GM18951 (cell line): ENCODE data around the gene DGKG.

Source experiments
- POLR2A ChIP-seq: IDR thresholded peaks from 4 replicates; pipeline ENCODE4 v1.6.1; 2011; ENCODE audit warnings: mild to moderate bottlenecking; ENCODE audit not compliant: insufficient read length, insufficient read depth; ENCODE audit errors: extremely low read depth
- in situ Hi-C: fragments of 300-500 bp; cut with MboI; formaldehyde crosslinking; loops from one replicate; pipeline ENCODE4 v1.12.0; 2022; ENCODE audit warnings: low sequenced_read_pairs, mixed read lengths, inconsistent platforms; ENCODE audit not compliant: unreplicated experiment

DGKG gene

DNA sequence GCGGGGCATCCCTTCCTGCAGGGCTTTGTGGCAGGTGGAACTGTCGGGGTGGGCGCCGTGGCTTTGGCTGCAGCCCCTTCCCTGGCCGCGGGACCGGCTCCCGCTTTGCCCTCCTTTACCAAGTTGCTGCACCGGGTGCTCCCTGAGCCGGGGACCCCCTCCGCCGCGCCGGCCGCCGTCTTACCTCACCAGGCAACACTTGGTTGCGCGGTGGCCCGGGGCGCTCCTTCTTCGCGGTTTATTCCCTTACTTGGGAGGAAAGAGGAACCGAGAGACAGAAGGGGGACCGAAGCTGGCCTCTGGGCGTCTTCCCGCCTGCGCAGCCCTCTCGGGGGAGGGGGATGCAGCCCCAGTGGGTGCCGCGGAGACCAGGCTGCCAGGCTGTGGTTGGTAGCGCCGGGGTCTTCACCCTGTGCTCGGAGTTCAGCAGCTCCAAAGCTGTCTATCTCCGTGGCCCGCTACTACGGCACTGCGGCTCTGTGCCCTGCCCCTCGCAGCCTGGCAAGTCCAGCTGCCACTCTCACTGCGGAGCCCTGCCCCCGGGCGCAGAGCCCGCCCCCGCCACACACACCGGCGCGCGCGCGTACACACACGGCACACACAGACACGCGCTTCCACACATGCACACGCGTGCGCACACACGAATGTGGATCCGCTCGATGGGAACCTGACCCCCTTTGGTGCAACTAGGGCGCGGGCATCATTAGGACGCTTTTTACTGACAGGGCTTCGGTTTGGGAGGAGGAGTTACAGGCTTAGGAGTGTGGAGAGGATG is at the start of gene DGKG:
DGKG (minus strand) TSS at position 473 of the 775 bp plus-strand sequence. CDS start 41,775 bp downstream, outside the sequence.
- no peak for TF ChIP-seq POLR2A
- in situ Hi-C loops: no loop called here

DNA sequence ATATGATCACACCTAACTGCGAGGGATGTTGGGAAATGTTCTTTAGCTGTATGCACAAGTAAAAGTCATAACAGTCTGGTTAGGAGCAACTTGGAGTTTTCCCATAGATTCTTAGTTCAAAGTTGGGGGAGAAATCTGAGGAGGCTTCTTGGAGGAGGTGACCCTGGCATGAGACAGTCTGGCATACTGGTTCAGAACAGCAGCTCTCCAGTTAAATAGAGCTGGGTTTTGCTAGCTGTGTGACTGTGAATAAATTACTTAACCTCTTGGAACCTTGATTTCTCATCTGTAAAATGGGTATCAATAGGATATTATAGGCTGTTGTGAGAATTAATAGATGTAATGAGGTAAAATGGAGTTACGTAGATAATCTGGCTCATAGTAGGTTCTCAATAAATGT is 49.1 kb upstream of the DGKG start:
- no peak for TF ChIP-seq POLR2A
- in situ Hi-C loops: no loop called here

DNA sequence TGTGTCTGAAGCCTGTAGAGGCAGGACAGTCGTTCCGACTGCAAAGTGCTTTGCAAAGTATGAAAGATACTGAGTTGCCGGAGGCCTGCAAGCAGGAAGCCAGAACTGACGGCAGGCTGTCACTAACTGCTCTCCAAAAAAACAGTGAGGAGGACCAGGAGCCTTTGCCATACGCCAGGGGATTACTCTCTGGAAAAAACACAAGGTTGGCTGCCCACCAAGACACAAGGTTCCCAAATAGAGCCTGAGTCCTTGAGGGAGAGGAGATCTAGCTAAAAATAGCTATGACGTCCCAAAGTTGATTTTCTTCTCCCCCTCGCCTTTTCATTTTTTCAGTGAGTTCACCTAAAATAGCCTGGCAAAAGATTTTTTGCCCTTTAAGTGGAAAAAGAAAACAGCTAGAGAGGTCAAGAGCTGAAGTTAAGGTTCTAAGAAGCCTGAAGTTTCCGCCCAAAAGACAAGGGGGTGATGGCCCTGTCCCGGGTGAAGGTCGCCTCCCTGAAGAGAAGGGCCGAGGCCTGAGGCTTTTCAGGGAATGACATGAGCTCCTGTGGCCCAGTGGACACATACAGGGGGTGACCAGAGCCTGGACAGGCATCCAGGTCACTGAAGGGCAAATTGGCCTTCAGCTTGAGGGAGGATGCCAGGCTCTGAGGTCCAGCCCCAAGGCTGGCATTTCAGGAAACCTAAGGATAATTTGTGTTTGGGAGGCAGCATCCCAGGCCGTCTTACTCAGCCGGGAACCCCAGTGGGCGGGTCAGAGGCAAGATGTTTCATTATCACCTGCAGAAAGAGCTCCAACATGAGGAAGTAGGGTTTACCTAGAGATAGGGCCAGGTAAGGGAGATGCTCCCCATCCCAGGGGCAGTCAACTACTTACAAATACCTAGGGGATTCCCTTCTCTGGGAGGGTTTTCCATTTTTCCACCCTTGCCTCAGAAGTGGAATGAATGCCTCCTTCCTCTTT is 44.9 kb upstream of the DGKG start:
- no peak for TF ChIP-seq POLR2A
- in situ Hi-C loops: no loop called here

GRCh38 chr3:186401556-186401955 is 39.5 kb upstream of the DGKG start:
- in situ Hi-C loops: no loop called here
- no peak for TF ChIP-seq POLR2A

DNA sequence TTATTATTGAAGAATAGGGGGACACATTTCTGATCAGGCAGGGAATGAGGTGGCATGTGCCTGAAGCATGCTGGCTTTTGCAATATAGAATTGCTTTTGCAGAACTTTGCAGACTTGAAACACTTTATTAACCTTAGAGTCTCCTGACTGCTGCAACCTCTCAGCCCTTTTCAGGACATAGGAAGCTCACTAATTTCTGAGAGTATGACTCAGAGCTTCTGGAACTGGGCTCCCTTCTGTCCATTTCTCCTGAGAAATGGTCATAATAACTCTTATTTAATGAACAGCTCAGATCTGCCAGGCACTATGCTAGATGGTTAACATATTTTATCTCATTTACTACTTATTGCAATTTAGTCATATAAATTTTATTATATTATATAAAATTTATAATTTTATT is 38.6 kb upstream of the DGKG start:
- in situ Hi-C loops: no loop called here
- TF ChIP-seq POLR2A: no peak

DNA sequence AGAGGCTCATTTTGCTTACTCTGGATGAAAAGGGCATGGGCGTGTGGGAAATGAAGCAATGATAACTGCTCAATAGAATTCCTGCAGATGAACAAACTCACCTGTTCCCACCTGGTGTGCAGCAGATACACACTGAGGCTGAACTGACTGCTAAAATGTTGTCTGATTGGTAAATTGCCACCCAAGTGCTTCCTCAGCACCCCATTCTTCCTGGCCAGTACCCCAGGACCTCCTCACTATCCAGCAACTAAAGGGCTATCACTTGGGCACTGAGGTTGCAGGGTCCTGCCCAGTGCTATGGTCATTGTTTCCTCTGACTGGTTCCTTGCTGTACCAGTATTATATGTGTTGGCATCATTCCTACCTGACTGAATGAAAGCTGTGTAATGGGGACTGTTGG is 38.0 kb upstream of the DGKG start:
- in situ Hi-C loops: no loop called here
- TF ChIP-seq POLR2A: no peak

DNA sequence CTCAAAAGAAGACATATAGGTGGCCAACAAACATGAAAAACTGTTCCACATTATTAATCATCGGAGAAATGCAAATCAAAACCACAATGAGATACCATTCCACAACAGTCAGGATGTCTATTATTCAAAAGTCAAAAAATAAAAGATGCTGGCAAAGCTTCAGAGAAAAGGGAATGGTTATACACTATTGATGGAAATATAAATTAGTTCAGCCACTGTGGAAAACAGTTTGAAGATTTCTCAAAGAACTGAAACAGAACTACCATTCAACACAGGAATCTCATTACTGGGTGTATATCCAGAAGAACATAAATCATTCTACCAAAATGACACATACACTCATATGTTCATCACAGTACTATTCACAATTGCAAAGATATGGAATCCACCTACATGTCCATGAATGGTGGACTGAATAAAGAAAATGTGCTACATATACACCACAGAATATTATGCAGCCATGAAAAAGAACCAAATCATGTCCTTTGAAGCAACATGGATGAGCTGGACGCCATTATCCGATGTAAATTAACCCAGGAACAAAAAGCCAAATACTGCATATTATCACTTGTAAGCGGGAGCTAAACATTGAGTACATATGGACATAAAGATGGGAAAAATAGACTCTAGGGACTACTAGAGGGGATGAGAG is 32.7 kb upstream of the DGKG start:
- in situ Hi-C loops: no loop called here
- no peak for TF ChIP-seq POLR2A

DNA sequence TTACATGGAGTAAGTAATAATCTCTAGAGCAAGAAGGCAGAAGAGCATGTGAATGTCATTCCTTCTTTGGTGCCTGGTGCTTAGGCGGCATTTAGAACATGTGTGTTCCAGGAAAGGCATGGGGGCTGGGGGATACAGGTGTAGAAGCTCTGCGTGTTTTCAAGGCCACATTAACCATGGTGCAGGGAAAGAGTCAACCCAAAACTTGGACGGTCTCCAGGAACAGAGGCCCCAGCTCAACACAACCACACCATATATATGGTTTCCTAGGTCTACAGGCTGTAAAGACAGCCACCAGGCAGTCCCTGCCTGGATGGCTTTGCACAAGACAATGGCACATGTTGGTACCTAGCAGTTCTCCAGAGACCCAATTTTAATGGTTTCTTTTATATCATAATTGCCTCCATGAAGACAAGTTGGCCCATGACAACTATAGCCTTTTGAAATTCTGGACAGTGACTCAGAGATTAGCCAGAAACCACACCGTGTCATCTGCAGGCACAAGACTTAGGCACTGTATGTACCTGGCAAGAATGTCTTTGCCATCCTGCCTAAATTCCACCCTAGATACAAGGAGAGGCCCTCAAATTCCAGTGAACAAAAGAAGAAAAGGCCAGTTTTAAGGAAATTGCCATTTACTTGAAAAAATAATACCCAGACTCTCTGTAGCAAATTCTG is 25.0 kb upstream of the DGKG start:
- in situ Hi-C loops: no loop called here
- no peak for TF ChIP-seq POLR2A

DNA sequence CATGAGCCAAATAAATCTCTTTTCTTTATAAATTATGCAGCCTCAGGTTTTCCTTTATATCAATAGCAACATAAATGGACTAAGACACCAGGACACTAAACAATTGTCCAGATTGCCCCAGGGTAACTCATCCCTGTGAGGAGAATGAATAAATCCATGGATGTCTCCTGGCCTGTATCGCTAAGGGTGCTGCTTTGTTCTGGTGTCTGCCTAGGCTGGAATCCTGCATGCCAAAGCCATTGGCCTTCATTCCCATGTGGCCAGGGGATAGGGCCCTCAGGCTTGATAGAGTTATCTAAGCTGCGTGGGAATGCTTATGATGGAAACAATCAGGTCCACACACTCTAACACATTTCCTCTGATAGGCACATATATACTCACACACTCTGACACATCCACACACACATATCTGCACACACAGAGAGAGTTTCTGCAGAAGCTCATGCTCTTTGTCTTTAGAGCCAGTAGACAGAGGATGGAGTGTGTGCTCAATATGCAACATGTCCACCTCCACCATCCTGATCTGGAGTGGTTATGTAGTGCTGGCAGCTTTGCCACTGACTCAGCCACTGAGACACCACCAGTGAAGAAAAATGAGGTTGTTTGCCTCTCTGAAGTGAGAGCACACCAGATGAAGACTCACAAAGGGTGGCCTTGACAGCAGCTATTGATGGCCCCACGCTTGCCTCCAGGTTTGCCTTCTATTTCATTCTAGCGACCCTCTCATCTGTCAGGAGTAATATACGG is 24.0 kb upstream of the DGKG start:
- no peak for TF ChIP-seq POLR2A
- in situ Hi-C loops: no loop called here

GRCh38 chr3:186383026-186383993 is 21.3 kb upstream of the DGKG start:
- TF ChIP-seq POLR2A: no peak
- in situ Hi-C loops: no loop called here

GRCh38 chr3:186382217-186382885 is 20.3 kb upstream of the DGKG start:
- in situ Hi-C loops: no loop called here
- TF ChIP-seq POLR2A: no peak
